Inflammatory macrophage (primary cell): ENCODE measurements around the gene GLRX3.

Source experiments
- DNase-seq, 2 donors: peaks; one replicate each; pipeline ENCODE4 v3.0.0-alpha.2; 2020 to 2022

The GLRX3 gene

GRCh38 chr10:130208807-130209206, 72.6 kb downstream of the GLRX3 start:
- DNase-seq, result no peak

GRCh38 chr10:130212746-130213145, 76.6 kb downstream of the GLRX3 start:
- DNase-seq, result no peak

DNA sequence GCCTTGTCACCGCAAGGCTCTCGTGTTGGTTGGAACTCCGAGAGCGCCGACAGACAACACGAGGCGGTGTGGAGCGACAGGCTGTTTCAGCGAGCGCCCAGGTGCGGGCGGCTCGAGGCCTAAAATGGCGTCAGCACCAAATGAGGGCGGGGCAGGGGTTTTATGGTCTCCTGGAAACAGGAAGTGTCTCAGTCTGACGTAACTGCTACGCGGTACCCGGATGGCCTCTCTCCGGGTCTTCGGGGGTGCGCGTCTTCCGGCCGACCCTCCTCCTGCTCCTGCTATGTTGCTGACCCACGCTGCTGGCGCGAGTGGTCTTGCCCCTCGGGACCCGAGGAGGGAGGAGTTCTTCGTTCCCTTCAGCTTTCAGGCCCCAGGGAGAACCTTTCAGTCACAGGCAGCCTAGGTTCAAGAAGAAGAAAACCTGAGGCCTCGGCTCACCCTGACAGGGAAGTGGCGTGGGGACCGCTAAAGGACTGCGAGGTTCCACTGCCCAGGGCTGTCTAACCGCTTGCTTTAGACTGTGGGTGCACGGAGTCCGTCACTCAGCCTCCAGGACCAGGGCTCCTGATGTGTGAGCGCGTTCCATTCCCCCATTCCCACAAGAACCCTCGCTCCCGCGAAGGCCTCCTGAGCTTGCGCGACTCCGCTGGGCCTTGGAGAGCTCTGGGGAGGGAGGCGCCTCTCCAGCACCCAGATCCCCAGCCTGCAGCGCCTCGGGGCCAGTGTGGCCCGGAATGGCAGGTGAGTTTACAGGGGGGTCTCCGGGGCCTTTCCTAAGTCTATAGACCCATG, 77.3 kb downstream of the GLRX3 start:
- no peak for DNase-seq

DNA sequence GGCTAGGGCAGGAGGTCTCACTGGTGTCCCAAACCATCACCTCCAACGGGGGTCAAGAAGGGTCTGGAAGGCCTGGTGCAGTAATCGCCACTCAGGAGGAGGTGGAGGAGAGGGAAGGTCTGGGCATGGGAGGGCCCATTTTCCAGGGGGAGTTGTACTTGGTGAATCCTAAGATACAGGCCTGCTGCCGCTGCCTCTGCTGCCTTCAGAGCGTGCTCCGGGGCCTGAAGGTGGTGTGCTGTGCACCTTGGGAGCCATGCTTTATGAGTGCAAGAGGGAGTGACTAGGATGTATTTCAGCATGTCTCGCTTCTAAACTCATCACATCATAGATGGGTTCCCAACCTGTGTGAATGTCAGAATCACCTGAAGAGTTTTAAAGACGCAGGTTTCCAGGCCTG, 78.2 kb downstream of the GLRX3 start:
- no peak for DNase-seq

GRCh38 chr10:130215151-130215930, 79.2 kb downstream of the GLRX3 start:
- DNase-seq, result no peak

DNA sequence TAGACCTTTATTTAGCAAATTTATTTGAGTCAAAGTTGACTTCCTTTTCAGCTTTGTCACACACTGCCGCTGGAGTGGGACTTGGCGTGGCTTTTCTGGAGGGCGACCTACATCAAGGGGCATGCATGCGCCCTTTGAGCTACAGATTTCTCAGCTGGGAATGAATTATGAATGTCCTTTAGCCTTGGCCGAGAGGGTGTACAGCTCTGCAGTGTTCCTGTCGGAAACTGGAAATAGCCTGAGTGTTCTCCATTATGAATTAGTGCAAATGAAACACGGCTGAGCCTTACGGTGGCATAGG, 79.7 kb downstream of the GLRX3 start:
- no peak for DNase-seq

DNA sequence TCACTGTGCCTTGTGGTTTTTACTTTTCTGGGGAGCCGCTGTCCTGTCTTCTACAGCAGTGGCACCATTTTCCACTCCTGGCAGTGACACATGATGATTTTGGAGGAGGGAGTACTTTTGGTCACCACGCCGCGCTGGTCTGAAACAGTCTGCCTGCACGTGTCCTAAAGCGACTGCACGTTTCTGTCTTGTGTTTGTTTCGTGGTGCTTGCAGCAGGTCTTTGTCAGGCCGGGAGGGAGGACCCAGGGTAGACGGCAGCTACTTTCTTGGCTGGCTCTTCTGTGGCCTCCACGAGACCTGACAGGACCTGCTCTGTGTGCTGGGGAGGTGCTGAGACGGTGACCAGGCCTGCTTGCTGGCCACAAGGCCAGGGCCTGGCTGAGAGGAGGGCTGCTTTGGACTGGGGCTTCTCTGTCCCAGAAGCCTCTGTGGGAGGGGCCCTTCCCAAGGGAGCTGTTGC, 82.0 kb downstream of the GLRX3 start:
- DNase-seq, result no peak

DNA sequence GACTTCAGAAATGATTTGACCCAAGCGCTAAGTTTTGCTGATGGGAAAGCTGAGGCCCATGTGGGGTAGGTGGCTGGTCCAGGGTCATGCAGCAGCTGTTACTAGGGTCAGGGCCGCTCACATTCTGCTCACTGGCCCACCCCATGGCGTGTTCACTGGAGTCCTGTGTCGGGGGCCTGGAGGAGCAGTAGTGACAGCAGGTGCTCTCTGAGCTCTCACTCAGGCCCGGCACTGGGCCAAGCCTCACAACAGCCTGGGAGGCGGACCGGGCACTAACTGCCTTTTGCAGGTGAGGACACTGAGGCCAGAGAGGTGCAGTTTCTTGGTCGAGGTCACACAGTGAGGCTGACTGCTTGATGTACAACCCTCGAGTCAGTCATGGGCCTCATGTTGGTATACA, 82.7 kb downstream of the GLRX3 start:
- DNase-seq, result no peak

- no peak for DNase-seq
Observed at GRCh38 chr10:130220251-130221185, 84.3 kb downstream of the GLRX3 start.

GRCh38 chr10:130221456-130222375, 85.5 kb downstream of the GLRX3 start:
- DNase-seq, result no peak

GRCh38 chr10:130222381-130222780, 86.2 kb downstream of the GLRX3 start:
- no peak for DNase-seq

DNA sequence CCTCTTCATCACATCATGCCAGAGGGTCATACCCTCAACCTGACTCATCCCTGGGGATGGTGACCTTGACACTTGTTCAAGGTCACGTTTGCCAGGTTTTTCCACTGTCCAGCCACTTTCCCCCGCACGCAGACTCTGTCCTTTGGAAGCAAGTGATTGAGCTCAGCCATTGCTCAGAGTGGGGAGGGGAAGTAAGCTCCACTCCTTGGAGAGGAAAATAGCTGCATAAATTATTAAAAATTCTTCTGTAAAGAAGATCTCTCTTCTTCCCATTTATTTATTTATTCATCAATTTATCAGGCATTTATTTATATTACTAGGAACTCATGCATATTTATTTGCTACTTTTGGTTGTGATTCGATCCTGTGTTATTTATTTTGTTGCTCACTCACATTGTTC, 88.0 kb downstream of the GLRX3 start:
- no peak for DNase-seq

DNA sequence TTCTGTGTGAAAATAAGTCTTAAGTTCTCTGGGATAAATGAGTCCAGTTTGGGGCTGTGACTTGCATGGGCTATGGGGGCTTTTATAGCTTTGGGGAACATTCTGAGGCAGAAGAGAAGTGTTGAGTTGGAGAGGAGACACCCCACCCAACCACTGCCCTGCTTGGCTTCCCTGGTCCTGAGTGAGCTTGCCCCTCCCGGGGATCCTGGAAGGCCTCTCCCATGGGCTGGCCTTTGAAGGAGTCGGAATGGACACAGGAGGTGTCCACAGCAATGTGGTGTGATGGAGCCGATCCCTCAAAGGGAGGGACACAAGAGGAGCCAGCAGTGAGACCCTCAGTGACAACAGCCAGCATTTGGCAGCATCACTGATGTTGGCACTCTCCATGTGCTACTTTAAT, 89.8 kb downstream of the GLRX3 start:
- DNase-seq, result no peak

GRCh38 chr10:130227883-130228282, 91.7 kb downstream of the GLRX3 start:
- DNase-seq, result no peak
